WTC11 (cell line): Measurements from ENCODE around the gene ZNRF3. TPM values are rescaled to one million over a fixed set of nuclear protein-coding genes. Genes with fewer than 3 reads are reported as not detected.
"Not testable (repeated sequence)": the region's sequence is repeated elsewhere in the genome, so short reads cannot be mapped to it uniquely, and the experiment has no call there.

Source experiments
- ATAC-seq: fragments of 200-7000 bp; cut with Tn5 transposase; 2 replicates; pipeline ENCODE4 v1.10.0; 2021; ENCODE audit warnings: mild to moderate bottlenecking, moderate library complexity
- CTCF ChIA-PET: fragments of 300-600 bp; sonication (Branson Sonifier 250); formaldehyde crosslinking; loops from one replicate; lab custom pipeline; 2021; ENCODE audit warnings: antibody characterized with exemption; lab: Charles Lee
- POLR2A ChIA-PET: fragments of 350-600 bp; sonication (Branson Sonifier 250); formaldehyde crosslinking; loops from one replicate; lab custom pipeline; 2021; ENCODE audit warnings: antibody characterized with exemption; lab: Charles Lee
- DNase-seq: peaks from one replicate; pipeline ENCODE4 v3.0.0; 2021; ENCODE audit warnings: low spot score
- H3K27ac Mint-ChIP-seq: 2 replicates; pipeline ENCODE4 v1.8.0; 2021; ENCODE audit warnings: mixed read lengths
- H3K27me3 Mint-ChIP-seq: 2 replicates; pipeline ENCODE4 v1.8.0; 2021; ENCODE audit warnings: low read depth, mild to moderate bottlenecking, moderate library complexity, mixed read lengths
- H3K36me3 Mint-ChIP-seq: 2 replicates; pipeline ENCODE4 v1.8.0; 2021; ENCODE audit warnings: mixed read lengths
- H3K4me1 Mint-ChIP-seq: 2 replicates; pipeline ENCODE4 v1.8.0; 2022; ENCODE audit warnings: mixed read lengths
- H3K4me3 Mint-ChIP-seq: 2 replicates; pipeline ENCODE4 v1.8.0; 2021; ENCODE audit warnings: mild to moderate bottlenecking, moderate library complexity, mixed read lengths
- H3K9me3 Mint-ChIP-seq: 2 replicates; pipeline ENCODE4 v1.8.0; 2021; ENCODE audit warnings: mixed read lengths
- CDX4 ChIP-seq: fragments of 250-450 bp; sonication (Bioruptor Pico); IDR thresholded peaks from 2 replicates; pipeline ENCODE4 v1.9.0; 2021; ENCODE audit warnings: moderate library complexity, mild to moderate bottlenecking, inconsistent platforms, borderline replicate concordance
- CTCF ChIP-seq: fragments of 200-600 bp; IDR thresholded peaks from 2 replicates; pipeline ENCODE4 v1.8.0; 2022; ENCODE audit warnings: antibody characterized with exemption
- FOXJ3 ChIP-seq: sonication (generic); formaldehyde crosslinking; IDR thresholded peaks from 2 replicates; pipeline ENCODE4 v1.9.0; 2021; ENCODE audit warnings: missing genetic modification reagents, mild to moderate bottlenecking, borderline replicate concordance
- GRHL2 ChIP-seq: fragments of 250-450 bp; sonication (Bioruptor Pico); IDR thresholded peaks from 2 replicates; pipeline ENCODE4 v1.8.0; 2022; ENCODE audit warnings: mild to moderate bottlenecking, moderate library complexity; ENCODE audit not compliant: insufficient replicate concordance, severe bottlenecking
- HMGA2 ChIP-seq: fragments of 250-450 bp; sonication (Bioruptor Pico); IDR thresholded peaks from 2 replicates; pipeline ENCODE4 v1.4.0; 2021; ENCODE audit warnings: mild to moderate bottlenecking, moderate library complexity
- MYBL2 ChIP-seq: sonication (generic); formaldehyde crosslinking; IDR thresholded peaks from 2 replicates; pipeline ENCODE4 v1.8.1; 2023; ENCODE audit warnings: mild to moderate bottlenecking, moderate library complexity, missing genetic modification reagents
- NFE2L1 ChIP-seq: sonication (generic); formaldehyde crosslinking; IDR thresholded peaks from 2 replicates; pipeline ENCODE4 v1.8.1; 2023; ENCODE audit warnings: missing genetic modification reagents
- PRDM15 ChIP-seq: sonication (generic); formaldehyde crosslinking; IDR thresholded peaks from 2 replicates; pipeline ENCODE4 v1.8.0; 2022; ENCODE audit warnings: missing genetic modification reagents
- PREB ChIP-seq: sonication (generic); formaldehyde crosslinking; IDR thresholded peaks from 2 replicates; pipeline ENCODE4 v1.8.1; 2022; ENCODE audit warnings: mild to moderate bottlenecking, missing genetic modification reagents, moderate library complexity, borderline replicate concordance
- RELA ChIP-seq: sonication (generic); formaldehyde crosslinking; IDR thresholded peaks from 2 replicates; pipeline ENCODE4 v1.8.1; 2022; ENCODE audit warnings: missing genetic modification reagents, mild to moderate bottlenecking, borderline replicate concordance
- SP1 ChIP-seq: sonication (generic); formaldehyde crosslinking; conservative IDR thresholded peaks from 2 replicates; pipeline ENCODE4 v1.8.1; 2022; ENCODE audit warnings: missing genetic modification reagents
- TEAD1 ChIP-seq: sonication (generic); formaldehyde crosslinking; IDR thresholded peaks from 2 replicates; pipeline ENCODE4 v1.8.0; 2022; ENCODE audit warnings: mild to moderate bottlenecking, missing genetic modification reagents
- TEAD4 ChIP-seq: sonication (generic); formaldehyde crosslinking; IDR thresholded peaks from 2 replicates; pipeline ENCODE4 v1.8.0; 2022; ENCODE audit warnings: mild to moderate bottlenecking, missing genetic modification reagents
- ZNF219 ChIP-seq: sonication (generic); formaldehyde crosslinking; IDR thresholded peaks from 2 replicates; pipeline ENCODE4 v1.8.0; 2023; ENCODE audit warnings: missing genetic modification reagents, mild to moderate bottlenecking, borderline replicate concordance
- ZNF232 ChIP-seq: sonication (generic); formaldehyde crosslinking; IDR thresholded peaks from 2 replicates; pipeline ENCODE4 v1.8.0; 2022; ENCODE audit warnings: mild to moderate bottlenecking, missing genetic modification reagents
- ZNF416 ChIP-seq: fragments of 250-450 bp; sonication (Bioruptor Pico); IDR thresholded peaks from 2 replicates; pipeline ENCODE4 v1.9.0; 2021; ENCODE audit warnings: mild to moderate bottlenecking, inconsistent platforms
- ZNF512 ChIP-seq: sonication (generic); formaldehyde crosslinking; IDR thresholded peaks from 2 replicates; pipeline ENCODE4 v1.8.1; 2022; ENCODE audit warnings: missing genetic modification reagents, borderline replicate concordance
- ZNF532 ChIP-seq: fragments of 250-450 bp; sonication (Bioruptor Pico); IDR thresholded peaks from 2 replicates; pipeline ENCODE4 v1.9.0; 2021; ENCODE audit warnings: mild to moderate bottlenecking, borderline replicate concordance
- total RNA-seq: library from RNA; stranded (reverse); gene quantifications from 3 replicates; pipeline ENCODE4 v1.2.3, GENCODE V29; 2021

The ZNRF3 gene
- total RNA-seq, 1 experiment from 2014 or later: 25.4 TPM

- H3K36me3 Mint-ChIP-seq: no peaks in the 10 kb centered on the region
- TF ChIP-seq CTCF: no peak
- no peak for TF ChIP-seq MYBL2 (CRISPR knock-in tag)
- TF ChIP-seq ZNF512 (CRISPR knock-in tag): no peak
- no peak for TF ChIP-seq NFE2L1 (CRISPR knock-in tag)
- no peak for TF ChIP-seq RELA (CRISPR knock-in tag)
- no peak for TF ChIP-seq ZNF532 (CRISPR knock-in tag)
- no peak for TF ChIP-seq TEAD4 (CRISPR knock-in tag)
- TF ChIP-seq HMGA2: no peak
- no peak for TF ChIP-seq ZNF232 (CRISPR knock-in tag)
- TF ChIP-seq SP1 (CRISPR knock-in tag): no peak
- no peak for TF ChIP-seq ZNF219
- TF ChIP-seq GRHL2 (CRISPR knock-in tag): no peak
- no peak for TF ChIP-seq PRDM15 (CRISPR knock-in tag)
- no peak for TF ChIP-seq TEAD1 (CRISPR knock-in tag)
- TF ChIP-seq FOXJ3 (CRISPR knock-in tag): no peak
- TF ChIP-seq CDX4 (CRISPR knock-in tag): no peak
- TF ChIP-seq PREB: no peak
- TF ChIP-seq ZNF416: no peak
- TF ChIP-seq, all 79 proteins: peak for 0
- ChIA-PET POLR2A (no interaction called here), CTCF (interaction anchor here (0.8 to 2.5 kb wide), 8 partner anchors 10 to 162 kb away, joined by 3 to 18 read pairs (median 6); partner anchors contain the start of gene KREMEN1)
- H3K4me1 Mint-ChIP-seq: peaks cover 32% of the 10 kb centered on the region
- H3K4me3 Mint-ChIP-seq: no peak overlapping the region
- no peaks in the 10 kb centered on the region for H3K9me3 Mint-ChIP-seq
- H3K27ac Mint-ChIP-seq: no peak overlapping the region
- no peaks in the 10 kb centered on the region for H3K27me3 Mint-ChIP-seq
- DNase-seq (no peak), ATAC-seq (no peak)
Measured at GRCh38 chr22:29082826-29083545, 199.6 kb downstream of the ZNRF3 start.

GRCh38 chr22:29083576-29083932 is 200.2 kb downstream of the ZNRF3 start:
- DNase-seq, H3K27me3 Mint-ChIP-seq, H3K9me3 Mint-ChIP-seq, H3K4me3 Mint-ChIP-seq, H3K27ac Mint-ChIP-seq, ATAC-seq, H3K36me3 Mint-ChIP-seq: not testable (repeated sequence)
- ChIA-PET CTCF (interaction anchor here (1.6 to 2.5 kb wide), 4 partner anchors 11 to 162 kb away, joined by 4 to 18 read pairs (median 8); partner anchors contain the start of gene KREMEN1), POLR2A (interaction anchor here (0.6 kb wide), 1 partner anchor 11 kb away, joined by 4 read pairs; no protein-coding TSS in a partner anchor)
- H3K4me1 Mint-ChIP-seq: peaks cover 32% of the 10 kb centered on the region
